HG03097 (cell line): ENCODE measurements around the gene TBC1D22B.
A peak's percentile ranks its signal among the peaks of the same experiment; 100 is the strongest.

Experiments used
- ATAC-seq: cut with Tn5 transposase; IDR thresholded peaks from one replicate; pipeline ENCODE4 v1.9.1; 2021; ENCODE audit not compliant: unreplicated experiment, low FRiP score

The TBC1D22B gene

DNA sequence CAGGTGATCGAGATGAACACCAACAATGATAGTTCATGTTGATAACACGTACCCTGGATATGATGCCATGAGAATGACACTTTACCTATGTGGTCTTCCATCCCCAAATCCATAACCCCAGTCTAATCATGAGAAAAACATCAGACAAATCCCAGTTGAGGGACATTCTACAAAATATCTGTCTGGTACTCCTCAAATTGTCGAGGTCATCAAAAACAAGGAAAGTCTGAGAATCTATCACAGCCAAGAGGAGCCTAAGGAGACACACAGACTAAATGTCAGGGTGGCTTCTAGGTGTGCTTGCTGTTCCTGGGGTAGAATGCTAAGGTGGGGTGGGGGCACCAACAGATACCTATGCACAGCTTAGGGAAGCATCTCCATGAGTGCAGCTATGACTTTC, 93.5 kb downstream of the TBC1D22B start:
- no peak for ATAC-seq

DNA sequence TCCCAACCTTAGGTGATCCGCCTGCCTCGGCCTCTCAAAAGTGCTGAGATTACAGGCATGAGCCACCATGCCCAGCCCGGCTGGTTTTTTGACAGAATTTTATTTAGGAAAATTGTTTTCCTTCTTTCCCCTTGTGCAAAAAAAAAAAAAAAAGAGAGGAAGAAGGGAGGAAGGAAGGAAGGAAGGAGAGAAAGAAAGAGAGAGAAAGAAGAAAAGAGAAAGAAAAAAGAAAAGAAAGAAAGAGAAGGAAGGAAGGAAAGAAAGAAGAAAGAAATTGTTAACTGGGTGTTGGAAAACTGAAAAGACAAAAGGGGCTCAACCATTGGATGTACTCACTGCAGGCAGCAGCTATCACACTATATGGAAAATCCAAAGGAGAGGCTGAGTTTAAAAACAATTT, 94.8 kb downstream of the TBC1D22B start:
- no peak for ATAC-seq

DNA sequence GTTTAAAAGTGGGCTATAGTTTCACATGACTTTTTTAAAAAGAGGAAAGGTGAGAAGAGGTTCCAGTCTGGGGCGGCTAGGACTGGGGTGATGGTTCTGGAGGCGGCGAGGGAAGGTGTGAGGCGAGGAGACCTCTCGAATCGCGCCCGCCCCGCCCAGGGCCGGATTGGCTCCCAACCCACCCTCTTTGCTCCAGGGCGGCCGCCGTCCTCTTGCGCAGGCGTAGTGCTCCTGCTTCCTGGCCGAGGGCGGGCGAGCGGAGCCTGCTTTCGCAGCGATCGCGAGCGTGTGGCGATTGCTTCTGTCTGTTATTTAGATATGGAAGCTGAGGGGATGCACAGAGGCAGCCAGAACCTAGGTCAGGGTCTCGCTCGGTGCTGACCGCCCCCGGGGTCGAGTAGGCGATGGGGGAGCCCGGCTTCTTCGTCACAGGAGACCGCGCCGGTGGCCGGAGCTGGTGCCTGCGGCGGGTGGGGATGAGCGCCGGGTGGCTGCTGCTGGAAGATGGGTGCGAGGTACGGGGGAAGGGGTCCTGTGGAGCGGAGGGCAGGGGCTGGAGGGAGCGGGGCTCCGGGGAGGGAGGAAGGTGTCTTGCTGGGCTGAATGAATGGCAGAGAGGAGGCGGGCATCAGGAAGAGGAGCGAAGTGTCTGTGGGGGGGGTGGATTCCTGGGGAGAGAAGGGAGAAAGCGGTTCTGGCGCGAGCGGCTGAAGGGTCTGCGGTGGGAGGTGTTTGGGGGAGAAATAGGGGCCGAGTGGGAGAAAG, 96.4 kb downstream of the TBC1D22B start, which contains the start of gene RNF8:
Gene RNF8, plus strand, starts transcription at position 223 of the 765 bp plus-strand sequence. Its CDS starts 182 bp downstream, at position 405.
- ATAC-seq: peak; percentile 61

DNA sequence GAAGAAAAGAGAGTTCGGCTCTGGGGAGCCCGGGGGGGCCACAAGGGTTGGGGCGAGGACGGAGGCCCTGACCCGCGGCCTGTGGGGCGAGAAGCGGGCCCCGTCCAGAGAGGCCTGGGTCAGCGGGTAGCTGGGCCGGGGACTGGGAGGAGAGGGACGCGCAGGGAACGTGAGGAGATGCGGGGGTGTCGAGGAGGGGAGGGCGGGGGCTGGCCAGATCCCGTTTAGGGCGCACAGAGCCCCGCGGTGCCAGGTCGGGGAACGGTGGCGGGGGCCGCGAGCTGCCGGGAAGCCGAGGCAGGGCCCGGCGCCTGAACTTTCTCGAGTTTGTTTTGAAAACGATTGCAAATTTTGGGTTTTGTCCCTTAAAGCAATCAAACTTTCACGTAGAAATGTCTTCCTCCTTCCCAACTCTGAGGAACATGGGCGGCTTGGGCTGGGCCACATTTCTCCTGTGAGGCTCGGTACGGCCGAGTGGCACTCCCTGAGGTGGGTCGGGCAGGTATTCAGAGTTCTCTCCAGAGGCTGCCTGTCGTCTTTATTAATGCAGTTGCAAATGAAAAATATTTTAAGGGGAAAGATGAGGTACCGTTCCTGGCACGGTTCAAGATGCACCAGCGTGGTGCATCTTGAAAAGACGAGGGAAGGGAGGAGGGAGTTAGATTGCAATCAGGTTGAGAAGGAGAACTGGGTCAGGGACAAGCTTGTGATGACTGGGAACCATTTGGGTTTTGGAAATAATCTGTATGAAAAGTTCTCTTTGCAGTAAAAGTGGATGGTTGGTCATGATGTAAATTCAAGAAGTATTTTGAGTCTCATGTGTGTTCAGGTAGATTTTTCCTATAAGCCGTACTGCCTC, 97.2 kb downstream of the TBC1D22B start:
- ATAC-seq: no peak

DNA sequence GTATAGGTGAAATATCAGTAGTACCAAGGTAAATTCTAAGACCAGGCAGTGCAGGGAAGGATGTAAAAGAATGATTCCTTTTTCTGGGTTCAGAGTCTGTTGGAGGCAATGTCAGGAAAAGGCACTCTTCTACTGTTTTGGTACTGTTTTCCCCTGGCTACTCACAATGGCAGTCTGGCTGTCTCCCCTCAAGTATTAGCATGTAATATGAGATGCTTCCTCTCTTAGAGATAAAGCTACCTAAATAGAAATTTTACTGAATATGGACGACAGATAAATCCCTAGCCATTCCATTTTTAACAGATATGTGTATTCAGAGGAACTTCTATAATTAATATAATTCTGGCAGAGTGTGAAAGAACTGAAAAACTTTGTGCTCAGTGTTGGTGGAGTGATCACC, 99.7 kb downstream of the TBC1D22B start:
- no peak for ATAC-seq

DNA sequence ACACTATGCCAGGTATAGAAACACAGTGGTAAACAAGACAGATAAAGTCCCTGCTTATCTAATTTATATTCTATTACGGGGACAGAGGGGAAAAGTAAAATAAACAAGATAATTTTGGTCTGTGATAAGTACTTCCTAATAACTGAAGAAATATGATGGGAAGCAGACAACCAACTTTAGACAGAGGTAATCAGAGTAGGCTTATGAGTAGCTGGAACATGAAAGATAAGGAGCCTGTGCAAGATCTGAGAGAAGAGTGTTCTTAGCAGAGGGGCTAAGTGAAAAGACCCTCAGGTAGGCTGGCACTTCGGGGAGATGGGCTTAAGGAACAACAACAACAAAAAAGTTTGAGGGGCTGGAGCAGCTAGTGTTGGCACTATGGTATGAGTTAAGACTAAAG, 100.3 kb downstream of the TBC1D22B start:
- no peak for ATAC-seq

DNA sequence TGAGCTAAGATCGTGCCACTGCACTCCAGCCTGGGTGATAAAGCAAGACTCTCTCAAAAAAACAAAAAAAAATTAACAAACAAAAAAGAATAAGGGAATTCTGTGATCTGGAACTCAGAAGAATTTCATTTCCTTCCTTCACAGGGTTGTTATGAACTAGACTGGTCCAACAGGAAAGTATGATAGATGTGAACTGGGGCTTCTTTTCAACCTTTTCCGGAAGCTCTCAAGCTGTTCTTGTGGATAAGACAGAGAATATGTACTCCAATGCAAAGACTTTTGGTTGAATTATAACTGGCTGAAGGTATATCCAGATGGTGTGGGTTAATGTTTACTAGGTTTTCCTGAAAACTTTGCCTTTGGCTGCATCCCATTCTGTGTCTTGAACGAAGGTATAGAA, 101.5 kb downstream of the TBC1D22B start:
- ATAC-seq: no peak

DNA sequence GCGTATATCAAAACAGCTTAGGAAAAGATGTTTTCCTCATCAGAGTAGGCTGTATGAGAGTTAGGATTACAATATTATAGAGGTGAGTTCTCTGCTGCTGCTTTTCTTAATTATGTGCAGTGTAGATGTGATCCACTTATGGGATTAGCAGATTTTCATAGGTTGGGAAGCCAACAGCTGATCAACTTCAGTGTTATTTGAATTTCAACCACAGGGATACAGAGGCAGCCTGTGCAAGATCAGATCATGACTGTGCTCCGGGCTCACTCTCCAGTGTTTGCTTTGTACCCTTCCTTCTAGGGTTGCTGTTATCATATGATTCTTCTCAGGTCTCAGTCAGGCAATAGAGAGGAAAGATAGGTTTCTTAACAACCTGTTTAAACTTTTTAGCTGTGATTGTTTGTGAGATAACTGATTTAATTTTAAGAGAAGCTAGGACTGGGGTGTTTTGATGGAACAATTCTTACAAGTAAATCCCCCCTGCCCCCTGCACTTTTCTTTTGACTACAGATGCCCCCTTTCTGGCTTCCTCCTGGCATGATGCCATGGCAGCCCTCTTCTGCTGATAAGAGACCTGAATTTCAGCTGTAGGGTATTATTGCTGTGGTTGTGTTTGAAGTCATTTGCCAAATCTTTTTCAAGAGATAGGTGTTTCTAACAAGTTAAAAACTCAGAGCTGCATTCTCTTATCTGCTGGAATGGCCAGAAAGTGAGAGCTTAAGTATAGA, 104.7 kb downstream of the TBC1D22B start:
- no peak for ATAC-seq

DNA sequence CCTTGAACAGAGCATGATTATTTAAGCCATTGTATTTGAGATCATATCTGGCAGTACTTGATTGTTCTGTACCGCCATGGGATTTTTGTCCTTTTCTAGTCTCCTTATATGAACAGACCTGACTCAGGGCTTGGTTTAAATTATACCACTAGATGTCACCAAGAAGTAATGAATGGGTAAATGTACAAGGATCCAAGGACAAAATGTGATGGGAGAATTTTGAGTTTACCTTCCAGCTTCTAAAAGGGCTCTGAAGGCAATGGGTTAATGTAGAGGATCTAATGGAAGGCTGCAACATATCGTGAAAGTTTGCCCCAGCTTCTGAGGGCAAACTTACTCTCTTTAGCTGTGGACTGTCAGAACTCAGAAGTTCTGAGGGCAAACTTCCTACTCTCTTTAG, 108.2 kb downstream of the TBC1D22B start:
- ATAC-seq: no peak

DNA sequence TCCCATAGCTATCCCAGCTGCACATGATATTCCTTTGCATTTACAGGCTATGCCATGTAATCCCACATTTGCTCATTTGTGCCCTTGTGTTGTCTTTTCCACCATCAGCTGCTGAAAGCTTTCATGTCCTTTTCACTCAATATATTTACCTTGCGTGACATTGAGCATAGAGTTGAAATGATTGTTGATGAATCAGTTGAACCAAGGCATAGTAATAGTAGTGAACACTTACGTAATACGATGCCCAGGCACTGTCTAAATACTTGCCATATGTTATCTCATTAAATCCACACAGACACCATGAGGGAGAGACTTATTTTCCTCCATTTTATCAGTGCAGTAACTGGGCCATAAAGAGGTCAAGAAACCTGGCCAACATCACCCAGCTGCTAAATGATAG, 109.3 kb downstream of the TBC1D22B start:
- no peak for ATAC-seq

DNA sequence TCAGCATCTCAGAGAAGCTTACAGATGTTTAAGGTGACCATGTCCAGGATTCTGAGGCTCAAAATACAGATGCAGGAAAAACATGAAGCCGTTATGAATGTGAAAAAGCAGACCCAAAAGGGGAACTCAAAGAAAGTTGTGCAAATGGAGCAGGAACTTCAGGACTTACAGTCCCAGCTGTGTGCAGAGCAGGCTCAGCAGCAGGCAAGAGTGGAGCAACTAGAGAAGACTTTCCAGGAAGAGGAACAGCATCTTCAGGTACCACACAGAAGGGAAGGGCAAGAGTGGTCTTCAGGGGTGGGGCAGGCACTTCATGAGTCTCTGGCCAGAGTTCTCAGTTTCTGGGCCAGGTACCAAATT, 111.4 kb downstream of the TBC1D22B start:
- no peak for ATAC-seq

DNA sequence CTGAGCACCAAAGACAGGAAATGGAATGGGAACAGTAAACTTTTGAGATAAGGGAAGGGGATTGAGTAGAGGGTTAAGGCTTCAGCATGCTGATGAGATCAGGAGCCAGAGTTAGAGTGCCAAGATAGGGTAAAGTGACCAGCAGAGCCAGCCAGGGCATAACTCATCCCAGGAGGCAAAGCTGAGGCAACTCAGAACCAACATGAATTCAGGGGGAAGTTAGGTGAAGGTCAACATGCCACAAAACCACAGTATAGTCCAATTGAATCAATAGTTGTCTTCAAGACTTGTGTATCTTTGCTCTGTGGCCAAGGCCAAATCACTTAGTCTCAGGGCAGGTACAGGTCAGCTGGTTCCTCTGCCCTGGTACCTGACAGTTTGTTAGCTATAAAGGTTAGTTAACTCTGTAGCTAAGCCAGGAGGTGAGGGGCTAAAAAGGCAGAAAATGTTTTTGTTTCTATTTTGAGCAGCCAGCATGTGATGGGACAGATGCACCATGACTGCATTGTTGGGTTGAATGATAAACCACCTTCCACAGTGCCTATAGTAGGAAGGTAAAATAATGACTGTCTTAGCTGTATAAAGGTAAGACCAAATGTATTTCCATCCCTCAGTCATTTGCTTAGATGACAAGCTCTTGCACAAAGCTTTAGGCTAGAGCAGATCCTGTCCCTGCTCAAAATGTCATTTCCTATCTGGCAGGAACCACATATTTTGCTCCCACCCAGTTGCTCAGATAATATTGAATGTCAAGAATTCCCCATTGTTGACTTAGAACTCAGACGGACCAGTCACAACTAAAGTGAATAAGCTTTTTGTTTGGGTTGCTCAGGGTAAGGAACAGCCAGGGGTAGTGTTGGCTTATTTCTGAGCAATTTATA, 112.0 kb downstream of the TBC1D22B start:
- ATAC-seq: no peak

DNA sequence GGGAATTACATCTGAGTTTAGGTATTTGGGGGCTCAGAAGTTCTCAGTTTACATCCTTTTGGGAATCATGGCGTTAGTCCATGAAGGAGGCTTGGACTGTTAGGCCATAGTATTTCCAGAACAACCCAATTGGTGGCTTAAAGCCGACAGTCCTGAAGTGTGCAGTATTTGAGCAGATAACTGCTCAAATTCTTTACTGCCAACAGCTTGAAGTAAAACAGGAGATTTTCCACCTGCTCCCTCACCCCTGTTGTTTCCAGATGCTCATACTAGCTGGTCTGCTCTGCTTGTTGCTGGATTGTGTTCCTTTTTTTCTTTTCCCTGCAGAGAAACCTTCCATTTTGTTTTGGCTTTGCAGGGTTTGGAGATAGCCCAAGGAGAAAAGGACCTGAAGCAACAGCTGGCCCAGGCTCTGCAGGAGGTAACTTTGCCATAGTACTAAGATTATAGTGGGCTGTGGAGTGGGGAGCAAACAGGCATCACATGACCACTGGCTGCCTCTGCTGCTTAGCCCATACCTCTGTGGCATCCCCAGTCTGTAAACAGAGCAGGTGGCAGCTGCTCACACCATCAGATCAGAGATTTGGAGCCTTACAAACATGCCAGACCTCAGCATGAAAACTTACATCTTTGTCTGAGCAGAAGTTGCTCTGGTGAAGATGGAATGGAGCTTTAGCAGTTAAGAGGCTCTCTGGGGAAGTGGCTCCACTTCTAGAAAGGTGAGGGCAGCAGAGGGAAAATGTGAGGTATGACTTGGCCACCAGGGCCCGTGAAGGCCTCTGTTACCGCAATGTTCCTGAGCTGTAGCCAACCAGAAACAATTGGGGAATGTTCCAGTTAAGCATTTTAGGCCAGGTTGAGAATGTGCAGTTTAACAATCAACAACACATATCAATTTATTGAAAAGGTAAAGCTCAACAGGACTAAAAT, 113.8 kb downstream of the TBC1D22B start:
- ATAC-seq: no peak

DNA sequence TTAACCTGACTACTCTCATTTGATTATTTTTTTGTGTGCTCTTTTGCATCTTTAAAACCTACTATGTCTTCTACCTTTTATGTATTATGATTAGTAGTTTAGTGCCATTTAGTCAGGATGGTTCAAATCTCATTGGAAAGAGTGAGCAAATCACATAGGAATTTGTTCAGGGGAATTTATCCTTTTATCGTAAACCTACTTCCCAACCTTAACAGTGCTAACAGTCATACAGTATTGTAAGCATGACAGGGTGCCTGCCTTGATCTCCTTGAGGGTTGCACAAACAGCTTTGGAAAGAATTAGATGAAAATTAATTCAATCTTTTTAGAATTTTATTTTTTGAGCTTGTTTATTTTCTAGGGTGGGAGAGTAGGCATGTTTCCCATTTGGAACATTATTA, 114.5 kb downstream of the TBC1D22B start:
- ATAC-seq: no peak

DNA sequence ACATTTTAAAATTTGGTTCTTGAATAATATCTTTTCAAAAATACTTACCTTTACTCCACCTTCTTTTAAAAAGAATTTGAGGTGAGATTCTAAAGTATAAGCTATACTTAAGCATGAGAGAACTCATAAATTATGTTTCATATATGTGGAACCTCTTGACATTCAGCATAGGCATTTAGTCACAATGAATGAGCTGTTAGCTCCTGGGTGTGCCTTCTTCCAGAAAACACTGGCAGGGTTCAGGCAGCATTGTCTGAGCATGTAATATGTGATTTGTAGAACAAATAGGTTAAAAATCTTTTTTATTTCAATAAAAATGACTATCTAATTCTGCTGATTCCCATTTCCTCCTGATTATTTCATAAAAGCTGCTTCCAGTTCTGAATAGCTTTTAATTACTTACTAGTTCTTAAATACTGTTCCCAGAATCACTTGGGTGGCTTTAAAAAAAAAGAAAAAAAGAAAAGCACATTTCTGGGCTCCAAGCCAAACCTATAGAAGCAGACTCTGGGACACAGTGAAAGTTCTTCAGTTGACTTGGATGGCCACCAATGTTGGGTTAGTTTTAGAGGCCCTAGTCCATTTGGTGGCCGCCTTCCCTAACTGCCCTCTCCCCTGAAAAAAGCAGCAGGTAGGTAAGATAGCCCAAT, 116.4 kb downstream of the TBC1D22B start:
- no peak for ATAC-seq

DNA sequence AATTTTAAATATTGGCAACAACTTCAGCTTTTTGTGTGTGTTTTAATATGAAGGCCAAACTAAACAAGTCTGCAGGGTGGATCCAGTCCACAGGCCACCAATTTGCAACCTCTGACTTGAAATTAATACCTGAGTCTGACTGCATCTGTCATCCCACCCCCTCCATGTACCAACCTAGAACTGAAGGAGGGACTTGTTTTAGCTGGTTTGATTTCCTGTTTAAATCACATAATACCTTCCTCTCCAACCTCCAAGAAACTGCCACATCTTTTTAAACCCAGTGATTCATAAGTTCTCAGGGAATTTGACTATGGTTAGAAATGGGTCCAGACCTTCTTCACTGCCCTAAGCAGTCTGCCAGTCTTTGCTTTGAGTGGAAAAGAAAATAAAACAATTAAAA, 117.8 kb downstream of the TBC1D22B start:
- no peak for ATAC-seq

DNA sequence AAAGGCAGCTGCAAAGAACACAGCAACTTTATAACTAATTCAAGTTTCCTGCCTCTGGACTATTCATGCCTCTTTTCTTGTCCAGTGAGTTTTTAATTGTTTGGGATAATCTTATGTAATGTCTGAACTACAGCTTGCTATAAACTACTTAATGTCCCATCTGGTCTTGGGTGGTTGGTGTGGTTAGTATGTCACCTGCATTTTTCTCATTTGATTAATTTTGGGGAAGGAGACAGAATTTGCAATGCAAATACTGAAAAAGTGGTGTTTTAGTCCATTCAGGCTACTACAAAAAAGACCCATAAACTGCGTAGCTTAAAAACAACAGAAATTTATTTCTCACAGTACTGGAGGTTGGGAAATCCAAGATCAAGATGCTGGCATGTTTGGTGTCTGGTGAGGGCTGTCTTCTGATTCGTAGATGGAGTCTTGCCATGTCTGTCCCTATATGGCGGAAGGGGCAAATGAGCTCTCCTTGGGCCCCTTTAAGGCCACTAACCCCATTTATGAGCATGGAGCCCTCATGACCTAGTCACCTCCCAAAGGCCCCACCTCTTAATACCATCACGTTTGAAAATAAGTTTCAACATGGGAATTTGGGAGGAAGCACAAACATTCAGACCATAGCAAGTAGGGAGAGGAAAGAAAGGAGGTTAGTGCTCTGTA, 118.6 kb downstream of the TBC1D22B start:
- no peak for ATAC-seq

DNA sequence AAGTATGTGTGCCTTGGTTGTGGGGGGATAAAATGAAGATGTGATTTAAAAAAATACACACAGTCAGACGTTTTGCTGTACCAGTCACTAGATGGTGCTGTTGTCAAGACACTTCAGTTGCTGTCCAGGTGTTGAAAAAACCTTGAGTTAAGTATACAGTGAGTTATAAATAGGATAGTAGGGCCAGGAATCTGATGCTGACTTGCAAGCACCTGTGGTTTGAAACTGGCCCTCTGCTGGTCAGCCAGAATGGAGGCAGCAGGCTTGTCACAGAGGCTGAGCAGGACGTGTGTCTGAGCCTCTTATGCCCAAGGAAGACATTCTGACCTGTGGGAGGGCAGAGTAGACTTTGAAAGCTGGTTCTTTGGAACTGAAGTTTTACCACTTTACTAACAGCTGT, 124.0 kb downstream of the TBC1D22B start:
- ATAC-seq: no peak
